Inflammatory macrophage treated with lipopolysaccharide for 4 hours (primary cell): Measurements from ENCODE around the gene ADPRH.
A peak's percentile ranks its signal among the peaks of the same experiment; 100 is the strongest.
"Not testable (repeated sequence)": the region's sequence is repeated elsewhere in the genome, so short reads cannot be mapped to it uniquely, and the experiment has no call there.

Source experiments
- DNase-seq: peaks from one replicate; pipeline ENCODE4 v3.0.0-alpha.2; 2020

The ADPRH gene

DNA sequence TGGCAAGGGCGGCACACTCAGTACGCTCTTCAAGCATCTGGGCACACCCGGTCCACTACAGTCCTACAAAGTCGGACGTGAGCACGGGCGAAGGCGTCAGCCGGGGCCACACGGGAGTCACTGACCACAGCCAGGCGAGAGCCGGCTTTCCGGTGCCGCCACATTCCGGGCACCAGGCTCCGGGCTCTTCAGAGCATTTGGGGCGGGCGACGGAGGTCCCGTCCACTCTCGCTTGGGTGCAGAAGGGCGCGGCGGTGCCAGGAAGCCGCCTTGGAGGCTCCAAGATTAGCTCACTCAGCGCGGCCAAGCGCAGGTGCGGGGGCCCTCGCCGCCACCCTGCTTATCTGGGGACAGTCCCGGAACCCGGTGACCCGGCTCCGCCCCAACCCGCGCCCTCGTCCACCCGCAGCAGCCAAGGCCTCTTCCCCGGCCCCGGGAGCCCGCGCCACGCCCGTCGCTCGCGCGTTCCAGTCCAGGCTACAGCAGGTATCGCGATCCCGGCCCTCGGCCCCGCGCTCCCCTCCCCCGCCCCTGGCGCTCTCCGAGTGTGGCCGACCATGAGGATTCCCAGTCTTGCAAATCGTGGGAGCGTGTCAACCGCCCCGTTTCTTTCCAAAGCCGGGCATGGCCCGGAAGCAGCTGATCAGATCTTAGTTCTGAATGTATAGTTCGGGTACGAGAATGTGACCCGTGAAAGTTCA is at the start of gene ADPRH:
Gene ADPRH, plus strand, starts transcription at position 127 of the 701 bp plus-strand sequence. CDS start 2,678 bp downstream, outside the sequence.
- DNase-seq = peak; percentile 96

DNA sequence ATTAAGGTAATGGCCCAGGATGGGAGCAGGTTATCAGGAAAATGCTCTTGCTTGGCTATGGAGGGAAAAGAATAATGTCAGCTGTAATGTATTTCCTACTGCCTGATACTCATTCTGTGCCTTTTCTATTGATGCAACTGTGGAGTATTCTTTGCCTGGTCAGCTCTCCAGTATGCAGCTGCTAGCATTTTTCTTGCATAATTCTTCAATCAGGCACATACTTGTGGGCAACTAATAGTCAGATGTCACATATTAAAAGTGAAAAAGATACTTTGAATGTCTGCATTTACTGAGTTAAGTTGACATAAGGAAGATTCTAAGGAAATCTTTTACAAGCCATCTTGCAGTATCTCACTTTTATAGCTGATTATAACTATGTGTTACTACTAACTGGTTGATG is 49.4 kb upstream of the ADPRH start:
- no peak for DNase-seq

- DNase-seq = no peak
These were observed 48.8 kb upstream of the ADPRH start for GRCh38 chr3:119530456-119530855.

GRCh38 chr3:119531151-119531550 is 48.1 kb upstream of the ADPRH start:
- no peak for DNase-seq

- DNase-seq = no peak
These were observed 45.0 kb upstream of the ADPRH start for GRCh38 chr3:119534296-119534695.

GRCh38 chr3:119536757-119537156 is 42.5 kb upstream of the ADPRH start:
- no peak for DNase-seq

- no peak for DNase-seq
These were observed 40.5 kb upstream of the ADPRH start for GRCh38 chr3:119538772-119539171.

GRCh38 chr3:119541547-119541946 is 37.7 kb upstream of the ADPRH start:
- no peak for DNase-seq

DNA sequence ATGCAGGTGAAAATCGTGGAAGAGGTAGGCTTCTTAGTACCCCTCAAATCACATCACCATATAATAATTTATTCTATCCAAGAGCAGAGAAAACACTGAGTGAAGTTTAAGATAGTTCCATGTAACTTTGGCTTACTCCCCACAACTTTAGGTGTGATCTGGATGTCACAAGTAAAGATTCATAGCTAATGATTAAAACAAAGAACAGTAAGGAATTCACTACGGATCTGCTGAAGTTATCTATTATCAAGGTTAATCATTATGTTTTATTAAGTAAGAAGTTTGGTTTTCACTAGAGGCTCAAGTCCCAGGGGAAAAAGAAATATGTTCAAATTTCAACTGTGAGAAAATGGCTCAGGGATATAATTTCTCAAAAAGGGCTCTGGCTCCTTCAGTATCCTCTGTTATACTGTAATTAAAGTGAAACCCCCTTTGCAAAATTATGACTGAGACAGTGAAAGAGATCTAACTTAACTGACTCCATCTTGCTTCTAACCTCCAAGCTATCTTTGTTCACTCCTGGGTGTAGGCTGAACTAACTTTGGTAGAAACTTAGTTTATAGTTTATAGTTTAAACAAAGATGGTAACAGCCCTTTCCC is 37.0 kb upstream of the ADPRH start:
- no peak for DNase-seq

DNA sequence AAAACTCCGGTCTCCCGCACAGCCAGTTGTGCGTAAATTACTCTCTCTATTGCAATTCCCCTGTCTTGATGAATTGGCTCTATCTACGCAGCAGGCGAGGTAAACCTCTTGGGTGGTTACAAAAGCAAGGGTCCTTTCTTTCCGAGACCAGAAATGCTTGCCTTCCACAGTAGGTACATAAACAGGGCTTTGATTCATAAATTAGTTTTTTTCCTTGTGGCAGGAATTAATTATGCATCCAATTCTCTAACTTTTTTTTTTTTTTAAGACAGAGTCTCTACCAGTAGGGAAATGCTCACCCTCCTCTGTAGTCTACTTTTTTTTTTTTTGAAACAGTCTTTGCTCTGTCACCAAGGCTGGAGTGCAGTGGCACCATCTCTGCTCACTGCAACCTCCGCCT is 36.1 kb upstream of the ADPRH start:
- no peak for DNase-seq

DNA sequence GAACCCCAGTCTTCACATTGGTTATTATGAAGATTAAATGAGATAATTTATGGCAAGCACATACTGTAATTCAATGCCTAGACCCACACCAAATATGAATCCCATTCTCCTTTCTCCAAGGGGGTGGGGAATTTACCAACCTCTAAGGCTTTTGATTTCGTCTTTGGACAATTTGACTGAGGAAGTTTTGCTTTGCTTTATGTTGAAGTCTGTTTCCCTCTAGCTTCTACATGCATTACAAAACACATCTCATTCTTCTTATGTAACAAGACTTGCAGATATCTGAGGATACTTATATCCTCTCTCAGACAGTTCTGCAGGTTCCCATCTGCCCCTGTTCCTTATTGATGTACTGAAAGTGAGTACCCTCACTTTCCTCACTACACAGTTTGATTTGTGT is 32.1 kb upstream of the ADPRH start:
- DNase-seq = peak; percentile 57

GRCh38 chr3:119548341-119548740 is 31.0 kb upstream of the ADPRH start:
- DNase-seq = peak; percentile 73

DNA sequence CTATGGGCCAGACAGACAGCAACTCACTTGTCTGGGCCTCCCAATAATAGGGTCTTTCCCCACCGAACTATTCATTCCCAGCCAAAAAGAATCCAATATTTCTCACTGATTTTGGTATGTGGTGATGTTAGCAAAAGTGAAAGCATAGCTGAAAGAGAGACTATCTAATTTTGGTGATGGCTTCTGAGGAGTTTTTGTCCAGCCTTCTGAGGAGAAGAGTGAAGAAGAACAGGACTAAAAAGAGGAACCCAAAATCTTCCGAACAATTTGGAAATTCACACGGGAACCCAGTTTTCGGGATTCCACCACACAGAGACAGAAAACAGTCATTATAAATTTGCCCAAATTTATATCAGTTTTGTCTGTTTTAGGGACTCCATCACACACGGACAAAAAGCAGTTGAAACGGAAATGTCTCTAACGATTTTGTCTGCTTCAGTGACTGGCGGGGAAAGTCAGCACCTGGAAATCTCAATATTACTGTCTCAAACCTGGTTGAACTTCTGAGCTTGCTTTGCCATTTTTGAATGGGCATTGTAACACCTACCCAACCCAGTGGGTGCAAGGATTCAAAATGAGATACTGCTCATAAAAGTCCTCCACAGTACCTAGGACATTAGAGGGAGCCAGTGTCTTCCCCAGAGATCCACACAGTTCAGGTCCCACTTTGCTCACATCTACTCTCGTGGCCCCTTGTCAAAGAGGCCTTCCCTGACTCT is 28.9 kb upstream of the ADPRH start:
- peak; percentile 50 for DNase-seq

DNA sequence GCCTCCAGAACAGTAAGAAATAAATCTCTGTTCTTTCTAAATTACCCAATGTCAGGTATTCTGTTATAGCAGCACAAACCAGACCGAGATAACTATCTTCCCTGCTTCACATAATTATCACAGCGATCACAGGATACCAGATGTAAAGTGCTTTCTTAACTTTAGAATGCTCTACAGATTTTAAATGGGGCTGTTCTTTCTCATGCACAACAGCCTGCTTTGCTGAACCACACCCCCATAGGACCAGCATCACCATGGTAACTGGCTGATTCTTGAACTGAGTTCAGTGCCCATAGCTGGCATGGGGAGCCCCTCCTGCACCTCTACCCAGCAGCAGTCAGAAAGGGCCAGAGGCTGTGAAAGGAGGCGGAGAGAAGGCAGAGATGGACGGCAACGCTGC is 27.7 kb upstream of the ADPRH start:
- DNase-seq = no peak

GRCh38 chr3:119552928-119553327 is 26.4 kb upstream of the ADPRH start:
- not testable (repeated sequence) for DNase-seq

DNA sequence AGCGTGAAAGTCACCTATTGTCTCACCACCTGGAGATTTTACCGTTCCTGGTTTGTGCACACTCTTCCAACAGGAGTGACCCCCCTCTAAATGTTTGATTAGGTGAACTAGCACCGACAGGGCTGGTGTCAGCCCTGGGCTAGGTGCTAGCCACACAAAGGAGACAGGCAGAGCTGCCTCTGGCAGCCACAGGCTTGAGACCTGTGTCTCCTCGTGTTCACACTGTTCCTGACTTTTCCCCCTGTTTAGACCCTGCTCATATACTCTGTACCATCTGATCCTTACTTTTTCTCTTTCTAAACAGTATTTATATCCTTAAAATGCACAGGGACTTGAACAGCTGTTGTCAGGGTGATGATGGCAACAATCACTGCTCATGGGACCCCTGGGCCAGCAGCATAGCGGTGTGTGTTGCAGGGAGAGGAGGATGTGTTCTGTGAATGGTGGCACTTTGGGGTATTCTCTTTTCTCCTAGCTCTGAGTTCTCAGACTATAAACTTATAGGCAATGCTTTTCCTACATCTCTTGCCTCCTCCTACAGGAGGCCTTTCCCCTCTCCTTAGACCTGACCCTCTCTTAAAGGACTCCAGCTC is 25.4 kb upstream of the ADPRH start:
- no peak for DNase-seq

GRCh38 chr3:119555309-119555735 is 24.0 kb upstream of the ADPRH start:
- DNase-seq = peak; percentile 98

DNA sequence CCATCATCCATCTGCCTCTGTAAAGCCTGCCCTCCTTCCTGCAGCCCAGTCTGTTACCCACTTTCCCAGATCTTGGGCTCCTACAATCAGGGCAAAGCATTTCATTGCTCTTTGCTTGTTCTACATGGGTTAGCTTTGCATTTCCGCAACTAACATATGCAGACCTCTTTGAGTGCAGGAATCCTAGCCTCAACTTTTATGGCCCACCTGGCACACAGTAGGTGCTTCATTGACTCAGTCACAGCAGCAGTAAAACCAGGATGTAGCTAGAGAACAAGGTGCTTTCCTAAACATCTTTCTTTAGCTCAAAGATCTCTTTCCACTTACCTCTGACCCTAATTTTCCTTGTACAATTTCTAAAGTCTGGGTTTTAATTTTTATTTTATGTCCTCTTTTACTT is 23.4 kb upstream of the ADPRH start:
- DNase-seq = no peak

DNA sequence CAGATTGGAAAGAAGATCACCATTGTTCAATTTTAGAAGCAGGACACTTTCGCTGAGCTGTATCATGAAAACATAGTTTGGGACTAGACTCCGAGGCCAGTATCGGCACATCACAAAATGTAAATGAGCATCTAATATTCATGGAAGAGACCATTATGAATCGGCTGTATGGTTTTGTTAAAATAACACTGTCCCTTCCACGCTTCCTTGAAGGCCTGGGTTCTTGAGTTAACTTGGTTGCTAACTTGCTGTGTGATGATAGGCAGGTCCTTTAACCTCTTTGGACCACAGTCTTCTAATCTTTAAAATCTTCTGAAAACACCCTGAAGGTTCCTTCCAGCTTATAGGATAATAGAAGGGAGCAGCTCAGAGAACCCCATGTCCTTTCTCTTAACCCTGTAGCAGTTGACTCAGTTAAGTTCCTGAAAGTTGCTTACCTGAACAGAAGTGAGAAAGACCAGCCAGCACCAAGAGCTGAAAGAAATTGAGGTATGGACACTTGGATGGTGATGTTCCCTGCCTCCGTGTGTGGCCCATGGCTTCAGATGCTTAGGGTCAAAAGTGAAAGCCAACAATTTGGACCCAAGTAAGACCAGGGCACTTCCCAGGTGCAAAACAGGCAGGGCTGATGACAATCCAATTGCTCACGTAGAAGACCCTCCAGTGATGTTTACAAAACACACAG is 22.0 kb upstream of the ADPRH start:
- DNase-seq = no peak

DNA sequence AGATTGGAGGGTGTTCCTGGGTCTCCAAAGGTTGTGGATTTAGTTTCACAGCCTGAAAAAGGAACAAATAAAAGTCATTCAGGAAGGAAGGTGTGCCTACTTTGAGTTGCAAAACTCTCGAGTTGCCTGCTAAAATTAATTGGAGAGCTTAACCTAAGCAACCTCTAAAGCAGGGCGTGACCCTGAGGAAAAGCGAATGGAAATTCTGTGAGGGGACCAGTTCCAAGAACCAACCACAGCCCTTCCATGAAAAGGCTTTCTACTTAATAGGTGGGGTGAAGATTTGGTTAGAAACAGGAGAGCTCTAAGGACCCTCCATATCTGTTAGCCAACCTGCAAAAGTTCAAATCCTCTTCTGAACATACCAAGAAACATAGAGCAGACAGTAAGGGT is 21.4 kb upstream of the ADPRH start:
- DNase-seq = peak; percentile 65

DNA sequence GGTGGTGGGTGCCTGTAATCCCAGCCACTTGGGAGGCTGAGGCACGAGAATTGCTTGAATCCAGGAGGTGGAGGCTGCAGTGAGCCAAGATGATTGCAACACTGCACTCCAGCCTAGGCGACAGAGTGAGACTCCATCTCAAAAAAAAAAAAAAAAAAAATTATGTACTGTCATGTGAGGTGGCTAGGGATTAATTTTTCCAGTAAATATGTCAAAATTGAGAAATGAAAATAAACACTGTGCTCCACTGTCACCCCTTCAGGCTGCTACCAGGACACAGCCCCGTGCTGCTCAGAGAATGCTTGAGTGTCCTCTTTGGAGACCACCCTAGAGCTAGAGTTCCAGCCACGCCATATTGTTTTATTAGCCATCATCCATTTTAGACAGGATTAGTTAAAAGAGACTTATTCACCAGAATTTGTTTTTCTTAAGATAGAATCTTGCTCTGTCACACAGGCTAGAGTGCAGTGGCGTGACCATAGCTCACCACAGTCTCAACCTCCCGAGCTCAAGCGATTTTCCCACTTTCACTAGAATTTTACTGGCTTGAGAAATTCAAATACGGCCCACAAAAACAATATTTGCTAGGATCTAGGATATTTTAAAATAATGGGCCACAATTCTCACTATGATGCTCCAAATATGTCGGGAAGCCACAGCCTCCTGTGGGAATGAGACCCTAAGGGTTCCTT is 20.5 kb upstream of the ADPRH start:
- peak; percentile 55 for DNase-seq

DNA sequence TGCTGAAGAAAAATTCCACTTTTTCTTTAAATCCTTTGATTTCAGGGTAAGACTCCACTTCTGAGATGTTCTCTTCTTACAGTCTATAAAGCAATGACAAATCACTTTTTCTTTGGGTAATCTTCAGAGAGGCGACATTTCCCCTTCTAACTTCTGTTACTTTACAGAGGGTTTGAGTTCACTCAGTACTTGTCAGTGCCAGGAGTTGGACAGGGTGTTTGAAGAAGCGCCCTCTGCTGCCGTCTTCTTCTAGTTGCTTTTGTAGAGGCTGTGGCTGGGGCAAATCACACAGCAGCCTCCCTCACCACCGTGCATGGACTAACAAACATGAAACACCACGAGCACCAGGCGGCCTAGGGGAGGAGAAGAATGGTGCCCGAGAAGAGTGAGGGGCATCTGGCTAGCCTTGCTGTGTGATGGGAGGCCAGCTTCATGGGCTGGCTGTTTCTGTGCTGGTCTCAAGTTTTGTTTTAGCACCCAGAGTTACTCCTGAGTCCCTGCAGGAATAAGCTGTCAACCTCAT is 19.8 kb upstream of the ADPRH start, which contains the start of gene CD80:
Gene CD80, minus strand, starts transcription at position 174 of the 523 bp plus-strand sequence. CDS start 1,886 bp downstream, outside the sequence.
- peak; percentile 95 for DNase-seq
